ENCODE results near the gene PDK1.

Gene PDK1

GRCh38 chr2:172635548-172635947 is 79.7 kb downstream of the PDK1 start:
- no peak for DNase-seq (ENCODE audit: low read depth)
- no peak overlapping the region for H3K4me3 ChIP-seq (ENCODE audit: low read depth, low read length)
- no peak for TF ChIP-seq CTCF (IDR thresholded peaks at IDR 0.05; ENCODE audit: low read depth, low read length, missing control alignments)

DNA sequence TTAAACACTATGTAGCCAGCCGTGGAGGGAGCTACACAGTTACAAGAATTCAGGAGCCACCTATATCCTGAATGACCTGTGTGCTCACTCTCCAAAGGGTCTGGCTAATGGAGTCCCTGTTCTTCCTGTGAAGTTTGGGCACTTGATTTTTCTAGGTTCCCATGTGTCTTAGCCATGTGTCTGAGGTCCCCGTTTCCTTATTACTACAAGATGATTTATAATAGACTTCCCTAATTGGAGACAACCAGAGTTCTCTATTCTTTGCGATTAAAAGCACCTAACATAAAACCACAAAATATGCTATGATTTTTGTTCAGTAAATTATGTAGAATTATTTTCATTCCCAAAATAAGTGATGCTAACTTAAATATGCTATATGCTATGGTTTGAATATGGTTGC is 83.4 kb downstream of the PDK1 start:
- DNase-seq (ENCODE audit: low read depth): no peak
- no peak for TF ChIP-seq CTCF (IDR thresholded peaks at IDR 0.05; ENCODE audit: low read depth, low read length, missing control alignments)

GRCh38 chr2:172639823-172640222 is 83.9 kb downstream of the PDK1 start:
- DNase-seq (ENCODE audit: low read depth): no peak
- TF ChIP-seq CTCF (IDR thresholded peaks at IDR 0.05; ENCODE audit: low read depth, low read length, missing control alignments): no peak
- H3K4me3 ChIP-seq (ENCODE audit: low read depth, low read length): no peak overlapping the region

More for the DNA sequence above, 83.4 kb downstream of the PDK1 start:
- no peak overlapping the region for H3K4me3 ChIP-seq (ENCODE audit: low read depth, low read length)

DNA sequence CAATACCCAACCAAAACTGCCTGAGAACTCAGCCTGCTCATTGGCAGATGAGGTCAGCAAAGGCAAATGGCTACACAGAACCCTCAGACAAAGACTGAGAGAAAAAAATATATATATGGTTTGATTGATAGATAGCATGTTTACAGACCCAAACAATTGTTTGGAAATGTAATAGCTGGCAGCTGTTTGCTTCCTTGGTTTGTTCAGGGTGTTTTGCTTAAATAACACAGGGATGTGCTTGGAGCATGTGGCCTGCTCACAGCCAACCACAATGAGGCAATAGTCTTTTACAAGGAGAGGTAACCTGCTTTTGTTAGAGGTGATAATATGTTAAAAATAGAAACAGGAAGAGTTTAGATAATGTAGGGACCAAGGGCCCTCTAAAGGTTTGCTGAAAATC is 84.5 kb downstream of the PDK1 start:
- TF ChIP-seq CTCF (IDR thresholded peaks at IDR 0.05; ENCODE audit: low read depth, low read length, missing control alignments): no peak
- no peak for DNase-seq (ENCODE audit: low read depth)

DNA sequence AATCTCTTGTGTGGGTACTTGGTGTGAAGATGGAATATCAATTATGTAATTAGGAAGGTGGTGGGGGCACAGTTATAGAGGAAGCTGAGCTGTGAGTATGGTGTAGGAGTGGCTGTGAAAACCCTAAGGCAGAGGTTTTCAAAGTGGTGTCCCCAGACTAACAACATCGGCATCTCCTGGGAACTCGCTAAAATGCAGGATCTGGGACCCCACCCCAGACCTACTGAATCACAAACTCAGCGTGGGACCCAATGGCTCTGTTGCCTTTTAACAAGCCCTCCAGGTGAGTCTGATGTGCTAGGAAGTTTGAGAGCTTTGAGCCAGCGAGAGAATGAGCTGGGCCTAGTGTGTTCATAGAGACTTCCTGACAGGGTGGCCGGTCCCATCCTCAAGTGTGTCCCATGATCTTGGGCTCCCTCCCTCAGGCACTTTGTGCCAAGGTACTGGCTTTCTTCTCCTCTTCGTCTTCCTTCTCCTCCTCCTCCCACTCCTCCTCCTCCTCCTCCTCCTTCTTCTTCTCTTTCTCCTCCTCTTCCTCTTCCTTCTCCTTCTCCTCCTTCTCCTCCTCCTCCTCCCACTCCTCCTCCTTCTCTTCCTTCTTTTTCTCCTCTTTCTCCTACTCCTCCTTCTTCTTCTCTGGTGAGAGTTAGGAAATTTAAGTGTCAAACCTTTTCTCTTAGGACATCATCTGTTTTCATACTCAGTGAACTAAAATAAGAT is 86.6 kb downstream of the PDK1 start:
- no peak for TF ChIP-seq CTCF (IDR thresholded peaks at IDR 0.05; ENCODE audit: low read depth, low read length, missing control alignments)
- no peak for DNase-seq (ENCODE audit: low read depth)
- no peak overlapping the region for H3K4me3 ChIP-seq (ENCODE audit: low read depth, low read length)

More for the DNA sequence above, 84.5 kb downstream of the PDK1 start:
- H3K4me3 ChIP-seq (ENCODE audit: low read depth, low read length): no peak overlapping the region

DNA sequence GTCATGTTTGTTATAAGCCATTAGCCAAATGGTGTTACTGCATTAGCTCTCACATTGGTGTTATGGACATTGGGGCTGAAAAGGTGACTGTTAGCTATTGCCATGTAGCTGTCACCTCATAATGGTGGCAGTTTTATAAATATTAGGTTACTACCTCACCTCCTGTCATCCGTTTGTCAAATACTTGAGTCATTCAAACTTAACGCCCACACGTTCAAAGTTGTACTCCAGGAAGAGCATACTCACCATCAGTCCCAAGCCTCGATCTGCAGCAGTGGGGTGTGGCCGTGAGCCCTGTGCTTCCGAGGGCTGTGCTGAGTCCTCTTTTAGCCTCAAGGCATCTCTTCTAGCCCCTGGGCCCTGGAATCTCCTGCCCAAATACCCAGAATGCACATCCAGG is 87.3 kb downstream of the PDK1 start:
- TF ChIP-seq CTCF (IDR thresholded peaks at IDR 0.05; ENCODE audit: low read depth, low read length, missing control alignments): no peak
- no peak overlapping the region for H3K4me3 ChIP-seq (ENCODE audit: low read depth, low read length)
- no peak for DNase-seq (ENCODE audit: low read depth)

- TF ChIP-seq CTCF (IDR thresholded peaks at IDR 0.05; ENCODE audit: low read depth, low read length, missing control alignments): no peak
- DNase-seq (ENCODE audit: low read depth): no peak
- no peak overlapping the region for H3K4me3 ChIP-seq (ENCODE audit: low read depth, low read length)
Observed at GRCh38 chr2:172647439-172647838, 91.5 kb downstream of the PDK1 start.
